ENCODE results near the gene SMAD1.

DNA sequence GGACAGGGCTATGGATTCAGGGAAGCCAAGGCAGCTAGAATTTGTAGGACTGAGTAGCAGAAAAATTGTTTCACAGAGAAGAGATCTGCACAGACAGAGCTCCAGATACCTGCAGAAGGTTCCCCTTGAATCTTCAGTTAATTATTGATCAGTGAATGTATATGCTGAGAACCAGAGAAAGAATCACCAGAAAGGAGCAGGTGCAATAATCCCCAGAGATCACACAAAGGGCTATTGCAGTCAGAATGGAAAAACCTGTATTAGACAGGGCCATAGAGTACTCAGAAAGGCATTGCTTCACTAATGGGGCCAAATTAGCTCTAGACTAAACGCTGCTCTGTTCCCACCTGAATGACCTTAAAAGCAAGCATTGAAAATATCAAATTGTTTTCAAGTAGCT, 35.5 kb upstream of the SMAD1 start:
- TF ChIP-seq, protein P1, sequence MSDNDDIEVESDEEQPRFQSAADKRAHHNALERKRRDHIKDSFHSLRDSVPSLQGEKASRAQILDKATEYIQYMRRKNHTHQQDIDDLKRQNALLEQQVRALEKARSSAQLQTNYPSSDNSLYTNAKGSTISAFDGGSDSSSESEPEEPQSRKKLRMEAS (IDR thresholded peaks at IDR 0.05; ENCODE audit: low read depth): no peak
- TF ChIP-seq, protein P2, sequence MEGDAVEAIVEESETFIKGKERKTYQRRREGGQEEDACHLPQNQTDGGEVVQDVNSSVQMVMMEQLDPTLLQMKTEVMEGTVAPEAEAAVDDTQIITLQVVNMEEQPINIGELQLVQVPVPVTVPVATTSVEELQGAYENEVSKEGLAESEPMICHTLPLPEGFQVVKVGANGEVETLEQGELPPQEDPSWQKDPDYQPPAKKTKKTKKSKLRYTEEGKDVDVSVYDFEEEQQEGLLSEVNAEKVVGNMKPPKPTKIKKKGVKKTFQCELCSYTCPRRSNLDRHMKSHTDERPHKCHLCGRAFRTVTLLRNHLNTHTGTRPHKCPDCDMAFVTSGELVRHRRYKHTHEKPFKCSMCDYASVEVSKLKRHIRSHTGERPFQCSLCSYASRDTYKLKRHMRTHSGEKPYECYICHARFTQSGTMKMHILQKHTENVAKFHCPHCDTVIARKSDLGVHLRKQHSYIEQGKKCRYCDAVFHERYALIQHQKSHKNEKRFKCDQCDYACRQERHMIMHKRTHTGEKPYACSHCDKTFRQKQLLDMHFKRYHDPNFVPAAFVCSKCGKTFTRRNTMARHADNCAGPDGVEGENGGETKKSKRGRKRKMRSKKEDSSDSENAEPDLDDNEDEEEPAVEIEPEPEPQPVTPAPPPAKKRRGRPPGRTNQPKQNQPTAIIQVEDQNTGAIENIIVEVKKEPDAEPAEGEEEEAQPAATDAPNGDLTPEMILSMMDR (IDR thresholded peaks at IDR 0.05): no peak
- TF ChIP-seq POLR2AphosphoS5 (IDR thresholded peaks at IDR 0.05; ENCODE audit: low read depth, low read length) (no peak), TEAD4 (IDR thresholded peaks at IDR 0.05; ENCODE audit: borderline replicate concordance, insufficient read depth) (no peak), RAD21 (IDR thresholded peaks at IDR 0.05; ENCODE audit: low read length) (no peak)

Data from SK-N-SH (cell line).